AG04450 (cell line): Measurements from ENCODE around the gene UBFD1. TPM values are rescaled to one million over a fixed set of nuclear protein-coding genes. Genes with fewer than 3 reads are reported as not detected.
"Not testable (repeated sequence)": the region's sequence is repeated elsewhere in the genome, so short reads cannot be mapped to it uniquely, and the experiment has no call there.

Source experiments
- CTCF ChIA-PET: fragments of 300-600, 350-600 bp; formaldehyde crosslinking; extraction: SDS; loops from one replicate; lab custom pipeline; 2022; ENCODE audit warnings: antibody characterized with exemption, inconsistent platforms; lab: Charles Lee
- POLR2A ChIA-PET: fragments of 350-600 bp; formaldehyde crosslinking; extraction: SDS; loops from one replicate; lab custom pipeline; 2021; ENCODE audit warnings: antibody characterized with exemption, inconsistent platforms; lab: Yijun Ruan, JAX
- DNase-seq: peaks from one replicate; pipeline ENCODE4 v3.0.0-alpha.2; 2011; ENCODE audit warnings: low read depth, low spot score
- H3K27ac ChIP-seq: one replicate; pipeline ENCODE4 v1.5.1; 2012; ENCODE audit warnings: low read depth, low read length, control low read depth
- H3K27me3 ChIP-seq: one replicate; pipeline ENCODE4 v1.6.0; 2012; ENCODE audit warnings: low read length; ENCODE audit not compliant: control insufficient read depth, insufficient read depth
- H3K4me3 ChIP-seq: 2 replicates; pipeline ENCODE4 v1.5.1; 2011; ENCODE audit warnings: mild to moderate bottlenecking, low read depth, low read length, control low read depth
- H3K9me3 ChIP-seq: 2 replicates; pipeline ENCODE4 v1.5.1; 2012; ENCODE audit warnings: low read length; ENCODE audit not compliant: control insufficient read depth, insufficient read depth
- polyA plus RNA-seq: library from polyadenylated mRNA; depleted of rRNA; stranded (reverse); fragments of >200 nt; gene quantifications from 2 replicates; pipeline ENCODE4 v1.2.3, GENCODE V29; 2011
- TF ChIP-seq, protein P1 (sequence below): IDR thresholded peaks from 2 replicates; pipeline ENCODE4 v1.5.1; 2011; ENCODE audit warnings: low read depth, low read length, control low read depth, inconsistent platforms

The UBFD1 gene
- polyA plus RNA-seq, 1 experiment = 101 TPM

DNA sequence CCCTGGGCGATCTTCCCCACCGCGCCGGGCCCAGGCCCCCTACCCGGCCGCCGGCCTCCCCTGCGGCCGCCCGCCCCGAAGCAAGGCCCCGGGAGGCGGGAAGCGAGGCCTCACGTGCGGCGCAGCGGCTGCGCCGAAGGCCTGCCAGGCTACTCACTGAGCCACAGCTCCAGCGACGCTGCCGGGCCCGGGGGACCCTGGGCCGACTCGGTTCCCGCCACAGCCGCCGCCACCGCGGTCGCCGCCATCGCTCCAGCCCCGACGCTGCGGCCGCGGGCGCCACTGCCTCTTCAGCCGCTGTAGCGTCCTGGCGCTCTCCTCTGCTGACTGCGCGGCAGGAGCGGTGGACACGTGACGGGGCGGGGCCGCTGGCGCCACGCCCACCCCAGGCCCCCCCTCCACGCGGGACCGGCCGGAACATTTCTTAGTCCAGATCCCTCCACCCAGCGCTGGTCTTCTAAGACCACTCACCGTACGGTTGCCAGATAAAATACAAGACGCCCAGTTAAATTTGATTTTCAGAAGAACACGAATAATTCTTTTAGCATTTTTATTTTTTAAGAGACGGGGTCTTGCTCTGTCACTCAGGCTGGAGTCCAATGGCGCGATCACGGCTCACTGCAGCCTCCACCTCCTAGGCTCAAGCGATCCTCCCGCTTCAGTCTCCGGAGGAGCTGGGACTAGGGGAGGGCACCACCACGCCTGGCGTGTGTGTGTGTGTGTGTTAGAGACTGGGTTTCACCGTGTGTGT lies 47.2 kb upstream of the UBFD1 start, which contains the start of gene GGA2:
GGA2 (minus strand) TSS at position 331 of the 751 bp plus-strand sequence; CDS start at position 248, 83 bp downstream.
- ChIA-PET POLR2A (interaction anchor here (0.6 to 2.1 kb wide), 2 partner anchors 47 kb away, joined by 3 to 6 read pairs; partner anchors contain the start of genes EARS2 and UBFD1), CTCF (no interaction called here)
- H3K9me3 ChIP-seq = no peaks in the 10 kb centered on the region
- peak within 1 kb of the TSS; percentile 80 for H3K4me3 ChIP-seq
- H3K27me3 ChIP-seq = no peaks in the 10 kb centered on the region
- no peak for DNase-seq
- H3K27ac ChIP-seq = no peak within 1 kb of the TSS
- TF ChIP-seq, protein P1, sequence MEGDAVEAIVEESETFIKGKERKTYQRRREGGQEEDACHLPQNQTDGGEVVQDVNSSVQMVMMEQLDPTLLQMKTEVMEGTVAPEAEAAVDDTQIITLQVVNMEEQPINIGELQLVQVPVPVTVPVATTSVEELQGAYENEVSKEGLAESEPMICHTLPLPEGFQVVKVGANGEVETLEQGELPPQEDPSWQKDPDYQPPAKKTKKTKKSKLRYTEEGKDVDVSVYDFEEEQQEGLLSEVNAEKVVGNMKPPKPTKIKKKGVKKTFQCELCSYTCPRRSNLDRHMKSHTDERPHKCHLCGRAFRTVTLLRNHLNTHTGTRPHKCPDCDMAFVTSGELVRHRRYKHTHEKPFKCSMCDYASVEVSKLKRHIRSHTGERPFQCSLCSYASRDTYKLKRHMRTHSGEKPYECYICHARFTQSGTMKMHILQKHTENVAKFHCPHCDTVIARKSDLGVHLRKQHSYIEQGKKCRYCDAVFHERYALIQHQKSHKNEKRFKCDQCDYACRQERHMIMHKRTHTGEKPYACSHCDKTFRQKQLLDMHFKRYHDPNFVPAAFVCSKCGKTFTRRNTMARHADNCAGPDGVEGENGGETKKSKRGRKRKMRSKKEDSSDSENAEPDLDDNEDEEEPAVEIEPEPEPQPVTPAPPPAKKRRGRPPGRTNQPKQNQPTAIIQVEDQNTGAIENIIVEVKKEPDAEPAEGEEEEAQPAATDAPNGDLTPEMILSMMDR = no peak

DNA sequence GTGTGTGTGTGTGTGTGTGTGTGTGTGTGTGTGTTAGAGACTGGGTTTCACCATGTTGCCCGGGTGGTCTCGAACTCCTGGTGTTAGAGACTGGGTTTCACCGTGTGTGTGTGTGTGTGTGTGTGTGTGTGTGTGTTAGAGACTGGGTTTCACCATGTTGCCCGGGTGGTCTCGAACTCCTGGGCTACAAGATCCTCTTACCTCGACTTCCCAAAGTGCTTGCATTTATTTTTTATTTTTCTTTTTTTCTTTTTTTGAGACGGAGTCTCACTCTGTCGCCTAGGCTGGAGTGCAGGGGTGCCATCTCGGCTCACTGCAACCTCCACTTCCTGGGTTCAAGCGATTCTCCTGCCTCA lies 46.6 kb upstream of the UBFD1 start:
- H3K9me3 ChIP-seq, H3K27ac ChIP-seq, CTCF ChIA-PET, DNase-seq, H3K27me3 ChIP-seq: not testable (repeated sequence)
- POLR2A ChIA-PET = interaction anchor here (0.6 kb wide), 1 partner anchor 48 kb away, joined by 3 read pairs; no protein-coding TSS in a partner anchor
- peak overlapping the region; percentile 80 for H3K4me3 ChIP-seq

DNA sequence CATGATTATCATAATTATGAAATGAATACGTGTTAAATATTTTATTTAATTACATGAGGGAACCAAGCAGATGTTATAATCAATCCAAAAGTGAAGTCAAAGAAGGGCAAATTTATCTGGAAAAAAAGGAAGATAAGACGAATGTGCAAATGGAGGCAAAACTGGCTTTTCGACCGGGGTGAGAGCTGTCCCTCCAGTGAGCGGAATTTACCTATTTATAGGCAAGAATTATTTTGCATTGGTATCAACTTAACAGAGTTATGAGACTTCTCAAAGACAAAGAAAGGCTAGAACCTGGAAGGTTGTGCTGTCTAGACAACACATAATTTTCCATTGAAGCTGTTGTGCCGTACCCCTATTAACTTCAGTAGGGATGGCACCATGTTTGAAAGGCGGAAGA lies 45.8 kb upstream of the UBFD1 start:
- TF ChIP-seq, protein P1 = no peak
- ChIA-PET POLR2A (no interaction called here), CTCF (interaction anchor here (0.6 kb wide), 1 partner anchor 131 kb away, joined by 3 read pairs; no protein-coding TSS in a partner anchor)

DNA sequence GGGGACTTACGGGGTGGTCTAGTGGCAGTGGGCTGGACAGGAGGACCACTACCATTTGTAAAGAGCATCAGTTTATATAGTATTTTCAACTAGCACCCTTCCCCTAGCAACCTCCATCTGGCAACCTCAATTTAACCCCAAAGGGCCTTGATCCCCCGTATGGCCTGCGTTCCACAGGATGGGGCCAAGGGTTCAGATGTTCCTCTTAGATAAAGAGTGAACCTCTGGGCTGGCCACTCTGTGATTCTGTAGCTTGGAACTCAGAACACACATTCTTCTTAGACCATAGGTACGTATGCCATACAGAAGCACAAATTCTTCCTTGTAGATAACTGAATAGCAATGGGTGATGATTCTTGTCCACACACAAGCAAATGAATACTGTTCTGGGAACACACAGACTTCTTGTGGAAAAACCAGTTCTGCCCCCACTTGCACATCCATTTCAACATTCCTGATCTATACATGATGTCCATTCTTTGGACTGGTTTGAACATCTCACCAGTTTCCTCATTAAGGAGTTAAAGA lies 45.3 kb upstream of the UBFD1 start:
- POLR2A ChIA-PET = no interaction called here
- TF ChIP-seq, protein P1 = no peak

More for the DNA sequence above, 45.8 kb upstream of the UBFD1 start:
- DNase-seq = no peak
- Histone ChIP-seq H3K27ac (no peak overlapping the region), H3K4me3 (no peak overlapping the region), H3K27me3 (no peaks in the 10 kb centered on the region), H3K9me3 (no peaks in the 10 kb centered on the region)

DNA sequence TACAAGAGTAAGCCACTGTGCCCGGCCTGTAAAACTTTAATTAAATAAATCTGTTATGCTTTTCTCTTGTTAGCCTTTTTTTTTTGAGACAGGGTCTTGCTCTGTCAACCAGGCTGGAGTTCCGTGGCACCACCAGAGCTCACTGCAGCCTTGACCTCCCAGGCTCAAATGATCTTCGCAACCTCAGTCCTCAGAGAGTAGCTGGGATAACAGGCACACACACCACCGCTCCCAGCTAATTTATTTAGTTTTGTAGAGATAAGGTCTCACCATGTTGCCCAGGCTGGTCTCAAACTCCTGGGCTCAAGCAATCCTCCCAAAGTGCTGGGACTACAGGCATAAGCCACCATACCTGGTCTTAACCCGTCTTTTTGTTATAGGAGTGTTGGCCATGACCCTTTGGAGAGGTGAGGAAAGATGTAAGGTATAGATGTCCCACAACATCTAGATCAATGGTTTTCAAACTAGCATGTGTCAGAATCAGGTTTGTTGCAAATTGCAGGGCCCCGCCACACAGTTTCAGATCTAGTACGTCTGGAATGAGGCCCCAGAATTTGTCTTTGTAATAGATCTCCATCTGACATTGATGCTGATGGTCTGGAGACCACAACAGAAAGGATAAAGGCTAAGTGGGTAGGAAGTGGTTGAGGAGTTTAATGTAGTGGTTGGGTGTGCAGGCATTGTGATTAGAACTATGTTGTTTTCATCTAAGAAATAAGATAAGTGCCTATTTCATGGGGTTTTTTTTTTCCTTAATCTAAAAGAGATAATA lies 43.0 kb upstream of the UBFD1 start:
- ChIA-PET CTCF (no interaction called here), POLR2A (no interaction called here)
- Histone ChIP-seq H3K4me3 (no peak overlapping the region), H3K9me3 (no peaks in the 10 kb centered on the region), H3K27ac (no peak overlapping the region), H3K27me3 (no peaks in the 10 kb centered on the region)
- TF ChIP-seq, protein P1 = no peak
- no peak for DNase-seq

More for the DNA sequence above, 45.3 kb upstream of the UBFD1 start:
- CTCF ChIA-PET = no interaction called here
- Histone ChIP-seq H3K4me3 (no peak overlapping the region), H3K9me3 (no peaks in the 10 kb centered on the region), H3K27ac (no peak overlapping the region), H3K27me3 (no peaks in the 10 kb centered on the region)
- DNase-seq = no peak
